HG03521 (cell line): Measurements from ENCODE around the gene ECM1.

Experiments used
- ATAC-seq: cut with Tn5 transposase; IDR thresholded peaks from one replicate; pipeline ENCODE4 v1.9.1; 2021; ENCODE audit warnings: mild to moderate bottlenecking, moderate library complexity; ENCODE audit not compliant: unreplicated experiment

Gene ECM1

GRCh38 chr1:150543500-150544143 lies 35.7 kb downstream of the ECM1 start:
- ATAC-seq: no peak

GRCh38 chr1:150544204-150544603 lies 36.3 kb downstream of the ECM1 start:
- ATAC-seq: no peak

GRCh38 chr1:150545486-150546032 lies 37.6 kb downstream of the ECM1 start:
- no peak for ATAC-seq

GRCh38 chr1:150546294-150546937 lies 38.5 kb downstream of the ECM1 start:
- ATAC-seq: no peak

- ATAC-seq: no peak
Measured at GRCh38 chr1:150548324-150548631, 40.4 kb downstream of the ECM1 start.

GRCh38 chr1:150548632-150549495 lies 41.0 kb downstream of the ECM1 start, which contains the start of gene ADAMTSL4:
TSS of gene ADAMTSL4 (plus strand) at chr1:150549408. CDS start at chr1:150552289, 2,881 bp downstream.
- ATAC-seq: no peak

- ATAC-seq: no peak
Measured at GRCh38 chr1:150549496-150550221, 41.8 kb downstream of the ECM1 start.

- no peak for ATAC-seq
Measured at GRCh38 chr1:150550222-150551050, 42.5 kb downstream of the ECM1 start.

- ATAC-seq: no peak
Measured at GRCh38 chr1:150551051-150551783, 43.3 kb downstream of the ECM1 start.

GRCh38 chr1:150551784-150552127 lies 43.8 kb downstream of the ECM1 start:
- no peak for ATAC-seq

- no peak for ATAC-seq
Measured at GRCh38 chr1:150552128-150552910, 44.4 kb downstream of the ECM1 start.

GRCh38 chr1:150552911-150553289 lies 45.0 kb downstream of the ECM1 start:
- ATAC-seq: no peak

GRCh38 chr1:150553392-150554085 lies 45.6 kb downstream of the ECM1 start:
- no peak for ATAC-seq

GRCh38 chr1:150554086-150554452 lies 46.2 kb downstream of the ECM1 start:
- ATAC-seq: no peak

GRCh38 chr1:150555198-150555970 lies 47.5 kb downstream of the ECM1 start:
- ATAC-seq: no peak

- no peak for ATAC-seq
Measured at GRCh38 chr1:150555971-150556865, 48.3 kb downstream of the ECM1 start.
